Hepatocyte (in vitro differentiated cells): ENCODE measurements around the gene ADCY9.
"Not testable (repeated sequence)": the region's sequence is repeated elsewhere in the genome, so short reads cannot be mapped to it uniquely, and the experiment has no call there.

Experiments used
- CTCF ChIP-seq: fragments of 200-600 bp; sonication (generic); IDR thresholded peaks from 2 replicates; pipeline ENCODE4 v1.5.1; 2016; ENCODE audit warnings: antibody characterized with exemption, mild to moderate bottlenecking; ENCODE audit not compliant: poor library complexity
- EZH2 ChIP-seq: fragments of 200-600 bp; sonication (generic); IDR thresholded peaks from 2 replicates; pipeline ENCODE4 v1.6.1; 2016; ENCODE audit warnings: antibody characterized with exemption, mild to moderate bottlenecking, borderline replicate concordance
- EZH2phosphoT487 ChIP-seq: fragments of 200-600 bp; sonication (generic); IDR thresholded peaks from one replicate; pipeline ENCODE4 v1.6.1; 2018; ENCODE audit warnings: antibody characterized with exemption, mild to moderate bottlenecking, low read depth, moderate library complexity; ENCODE audit not compliant: unreplicated experiment, severe bottlenecking

- TF ChIP-seq CTCF, EZH2, EZH2phosphoT487: not testable (repeated sequence)
Measured at GRCh38 chr16:4156503-4156902, 40.3 kb upstream of the ADCY9 start.
